Liver (tissue), 9 donors: ENCODE data around the gene CELF5. TPM values are rescaled to one million over a fixed set of nuclear protein-coding genes. Genes with fewer than 3 reads are reported as not detected.

Source experiments
- DNase-seq: peaks from one replicate; pipeline ENCODE4 v3.0.0-alpha.2; 2017; ENCODE audit warnings: low spot score
- H3K27ac ChIP-seq, 2 donors: one replicate each; pipeline ENCODE4 v1.7.0; 2013; ENCODE audit warnings: inconsistent platforms in 2 of 2, low read length in 2 of 2, control low read depth in 1 of 2, low read depth in 1 of 2, mild to moderate bottlenecking in 1 of 2
- H3K27me3 ChIP-seq, 4 donors: one replicate each; pipeline versions ENCODE4 v1.6.1 to v1.7.0; 2013; ENCODE audit warnings: low read length in 3 of 4, inconsistent platforms in 1 of 4, mild to moderate bottlenecking in 1 of 4, moderate library complexity in 1 of 4; ENCODE audit not compliant: control insufficient read depth in 4 of 4, insufficient read depth in 4 of 4
- H3K36me3 ChIP-seq, 4 donors: one replicate each; pipeline versions ENCODE4 v1.6.1 to v1.7.0; 2013; ENCODE audit warnings: low read length in 3 of 4, mild to moderate bottlenecking in 3 of 4, low read depth in 1 of 4, moderate library complexity in 1 of 4; ENCODE audit not compliant: control insufficient read depth in 4 of 4, insufficient read depth in 3 of 4
- H3K4me1 ChIP-seq, 4 donors: one replicate each; pipeline versions ENCODE4 v1.6.1 to v1.7.0; 2013; ENCODE audit warnings: low read length in 3 of 4, mild to moderate bottlenecking in 3 of 4, moderate library complexity in 1 of 4; ENCODE audit not compliant: control insufficient read depth in 4 of 4, insufficient read depth in 4 of 4
- H3K4me3 ChIP-seq, 3 donors: one replicate each; pipeline versions ENCODE4 v1.6.1 to v1.7.0; 2013; ENCODE audit warnings: low read length in 3 of 3, control low read depth in 1 of 3, low read depth in 1 of 3, mild to moderate bottlenecking in 1 of 3
- H3K9ac ChIP-seq, 2 donors: one replicate each; pipeline ENCODE4 v1.7.0; 2013; ENCODE audit warnings: low read length in 2 of 2, mild to moderate bottlenecking in 2 of 2, moderate library complexity in 2 of 2, control low read depth in 1 of 2, low read depth in 1 of 2
- H3K9me3 ChIP-seq, 4 donors: one replicate each; pipeline versions ENCODE4 v1.6.1 to v1.7.0; 2013; ENCODE audit warnings: low read length in 3 of 4; ENCODE audit not compliant: control insufficient read depth in 4 of 4
- CTCF ChIP-seq: fragments of 150-350 bp; IDR thresholded peaks from 2 replicates; pipeline ENCODE4 v1.5.1; 2017; ENCODE audit warnings: improper control_type of control experiment, low read depth, low read length; ENCODE audit not compliant: missing input control
- EGR1 ChIP-seq, 2 donors: IDR thresholded peaks; 2 replicates each; pipeline ENCODE4 v1.6.1; 2016 to 2018; ENCODE audit warnings: antibody characterized with exemption in 2 of 2, low read depth in 2 of 2
- FOXA2 ChIP-seq: IDR thresholded peaks from 2 replicates; pipeline ENCODE4 v1.6.1; 2016; ENCODE audit warnings: antibody characterized with exemption
- GABPA ChIP-seq, 2 donors: IDR thresholded peaks in 1 of 2; conservative IDR thresholded peaks in 1 of 2; 2 replicates each; pipeline ENCODE4 v1.6.1; 2016; ENCODE audit warnings: antibody characterized with exemption in 2 of 2, mild to moderate bottlenecking in 1 of 2, moderate library complexity in 1 of 2
- HNF4A ChIP-seq, 2 donors: conservative IDR thresholded peaks; 2 replicates each; pipeline ENCODE4 v1.6.1; 2016; ENCODE audit warnings: antibody characterized with exemption in 2 of 2, mild to moderate bottlenecking in 2 of 2
- HNF4G ChIP-seq: IDR thresholded peaks from 2 replicates; pipeline ENCODE4 v1.6.1; 2016; ENCODE audit warnings: antibody characterized with exemption
- MAX ChIP-seq: IDR thresholded peaks from 2 replicates; pipeline ENCODE4 v1.6.1; 2016; ENCODE audit warnings: antibody characterized with exemption
- NR2F2 ChIP-seq: IDR thresholded peaks from 2 replicates; pipeline ENCODE4 v1.6.1; 2016; ENCODE audit warnings: antibody characterized with exemption
- RXRA ChIP-seq, 2 donors: IDR thresholded peaks; 2 replicates each; pipeline ENCODE4 v1.6.1; 2017 to 2018; ENCODE audit warnings: antibody characterized with exemption in 2 of 2, mild to moderate bottlenecking in 1 of 2
- SP1 ChIP-seq: IDR thresholded peaks from 2 replicates; pipeline ENCODE4 v1.6.1; 2018; ENCODE audit warnings: antibody characterized with exemption, mild to moderate bottlenecking
- TAF1 ChIP-seq: conservative IDR thresholded peaks from 2 replicates; pipeline ENCODE4 v1.6.1; 2016; ENCODE audit warnings: antibody characterized with exemption, mild to moderate bottlenecking
- YY1 ChIP-seq: IDR thresholded peaks from 2 replicates; pipeline ENCODE4 v1.6.1; 2016; ENCODE audit warnings: antibody characterized with exemption, mild to moderate bottlenecking
- ZBTB33 ChIP-seq: IDR thresholded peaks from 2 replicates; pipeline ENCODE4 v1.6.1; 2016; ENCODE audit warnings: antibody characterized with exemption
- WGBS: extraction: QIAGEN DNeasy Blood & Tissue Kit; methylation state at CpG from one replicate; pipeline ENCODE4 v1.1.7; 2013; 5-methylcytosine and 5-hydroxymethylcytosine counted together
- polyA plus RNA-seq, 2 donors: library from polyadenylated mRNA; stranded (reverse) in 1 of 2; unstranded in 1 of 2; fragments of 200-250 nt in 1 of 2; fragments of >200 nt in 1 of 2; fragmentation: Nextera tagmentation in 1 of 2; extraction: Ambion mirVana in 1 of 2; gene quantifications; one replicate each; pipeline versions ENCODE4 v1.2.1 to v1.2.3, GENCODE V29; 2013 to 2015
- total RNA-seq, 2 donors: library from RNA; depleted of rRNA; stranded (reverse); fragments of >200 nt; gene quantifications; one replicate each; pipeline ENCODE4 v1.2.3, GENCODE V29; 2014
- TF ChIP-seq, protein P1 (sequence below): IDR thresholded peaks from 2 replicates; pipeline ENCODE4 v1.6.1; 2016; ENCODE audit warnings: antibody characterized with exemption
- donor health status: healthy.
- donor health status: healthy.
- donor health status: healthy.
- donor health status: healthy.
- donor health status: healthy.

The CELF5 gene
- total and polyA plus RNA-seq, 4 donors: 0.06 to 0.50 (median 0.26) TPM

DNA sequence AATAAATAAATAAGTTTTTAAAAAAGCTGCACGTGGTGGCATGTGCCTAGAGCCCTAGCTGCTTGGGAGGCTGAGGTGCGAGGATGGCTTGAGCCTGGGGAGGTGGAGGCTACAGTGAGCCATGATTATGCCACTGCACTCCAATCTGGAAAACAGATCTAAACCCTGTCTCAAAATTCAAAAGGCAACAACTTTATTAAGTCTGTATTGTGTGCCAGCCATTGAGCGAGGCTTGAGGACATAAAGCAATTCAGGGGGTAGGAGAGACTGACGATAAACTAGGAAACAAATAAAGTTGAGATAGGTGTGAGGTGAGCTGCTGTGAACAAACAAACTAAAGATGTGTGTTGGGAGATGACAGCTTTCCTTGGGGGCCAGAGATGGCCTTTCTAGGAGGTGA is 8.7 kb downstream of the CELF5 start:
- no peaks in the 10 kb centered on the region for H3K36me3 ChIP-seq
- no peaks in the 10 kb centered on the region for H3K4me1 ChIP-seq
- H3K4me3 ChIP-seq: no peak overlapping the region
- DNase-seq: no peak
- H3K27me3 ChIP-seq: peaks cover 0 to 2% (median under 1%) of the 10 kb centered on the region in 4 donors
- WGBS: 68% methylated on average over 4 of the region's 4 CpGs
- no peak overlapping the region for H3K9ac ChIP-seq
- no peak overlapping the region for H3K27ac ChIP-seq
- TF ChIP-seq EGR1 (IDR thresholded peaks at IDR 0.05; ENCODE audit: low read depth in 2 of 2): no peak
- no peak for TF ChIP-seq NR2F2
- no peaks in the 10 kb centered on the region for H3K9me3 ChIP-seq

DNA sequence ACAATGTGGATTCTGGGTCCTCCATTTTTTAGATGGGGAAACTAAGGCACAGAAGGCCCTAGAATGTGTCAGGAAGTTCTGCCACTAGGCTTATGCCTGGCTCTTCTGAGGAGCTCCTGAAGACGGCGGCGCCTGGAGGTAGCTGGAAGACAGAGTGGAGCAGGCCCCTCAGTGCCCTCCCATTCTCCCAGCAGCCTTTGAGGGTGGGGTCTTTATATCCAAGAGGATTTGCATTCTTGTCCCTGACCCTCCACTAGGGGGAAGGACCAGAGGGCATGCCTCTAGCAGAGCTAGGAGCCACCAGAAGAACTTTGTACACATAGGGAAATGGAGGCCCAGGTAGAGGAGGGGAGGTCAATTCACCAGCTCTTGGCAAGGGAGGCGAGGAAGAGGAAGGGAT is 9.4 kb downstream of the CELF5 start:
- H3K9ac ChIP-seq: no peak overlapping the region

More for the DNA sequence above, 9.4 kb downstream of the CELF5 start:
- TF ChIP-seq, protein P1, sequence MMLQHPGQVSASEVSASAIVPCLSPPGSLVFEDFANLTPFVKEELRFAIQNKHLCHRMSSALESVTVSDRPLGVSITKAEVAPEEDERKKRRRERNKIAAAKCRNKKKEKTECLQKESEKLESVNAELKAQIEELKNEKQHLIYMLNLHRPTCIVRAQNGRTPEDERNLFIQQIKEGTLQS: no peak
- TF ChIP-seq SP1: no peak
- no peak for TF ChIP-seq RXRA (IDR thresholded peaks at IDR 0.05)
- no peak for TF ChIP-seq EGR1 (IDR thresholded peaks at IDR 0.05; ENCODE audit: low read depth in 2 of 2)
- no peak for TF ChIP-seq FOXA2
- TF ChIP-seq MAX: no peak
- no peak for TF ChIP-seq HNF4G
- no peak for TF ChIP-seq ZBTB33
- no peak for TF ChIP-seq YY1
- no peak for TF ChIP-seq CTCF
- no peak for TF ChIP-seq TAF1
- no peak for TF ChIP-seq GABPA (IDR thresholded peaks at IDR 0.05 in 1 of 2, conservative IDR thresholded peaks at IDR 0.05 in 1 of 2)
- no peak for TF ChIP-seq NR2F2
- TF ChIP-seq HNF4A (conservative IDR thresholded peaks at IDR 0.05): no peak
- Histone ChIP-seq H3K4me1 (no peaks in the 10 kb centered on the region), H3K27me3 (peaks cover 0 to 2% (median 0%) of the 10 kb centered on the region in 4 donors), H3K27ac (no peak overlapping the region), H3K9me3 (no peaks in the 10 kb centered on the region), H3K4me3 (no peak overlapping the region), H3K36me3 (no peaks in the 10 kb centered on the region)
- 62% methylated on average over 4 of the region's 4 CpGs for WGBS
- no peak for DNase-seq
